ENCODE data around the gene LCN10.

- no peak for TF ChIP-seq POLR2AphosphoS5 (IDR thresholded peaks at IDR 0.05)
- no peak for TF ChIP-seq POLR2A (IDR thresholded peaks at IDR 0.05)
- TF ChIP-seq CTCF (IDR thresholded peaks at IDR 0.05): no peak
- TF ChIP-seq EP300 (IDR thresholded peaks at IDR 0.05): no peak
Observed at GRCh38 chr9:136693135-136693489, 49.6 kb downstream of the LCN10 start.

Measured in upper lobe of left lung (tissue), 4 donors.